PC-9 (cell line): Measurements from ENCODE around the gene LINC00237.

Experiments
- EZH2 ChIP-seq: fragments of 200-600 bp; sonication (generic); IDR thresholded peaks from 2 replicates; pipeline ENCODE4 v1.8.0; 2017; ENCODE audit warnings: antibody characterized with exemption, low read depth
- TF ChIP-seq, protein P1 (sequence below): fragments of 200-600 bp; sonication (generic); conservative IDR thresholded peaks from 2 replicates; pipeline ENCODE4 v1.6.1; 2017; ENCODE audit warnings: mixed run types, antibody characterized with exemption, mild to moderate bottlenecking, moderate library complexity

DNA sequence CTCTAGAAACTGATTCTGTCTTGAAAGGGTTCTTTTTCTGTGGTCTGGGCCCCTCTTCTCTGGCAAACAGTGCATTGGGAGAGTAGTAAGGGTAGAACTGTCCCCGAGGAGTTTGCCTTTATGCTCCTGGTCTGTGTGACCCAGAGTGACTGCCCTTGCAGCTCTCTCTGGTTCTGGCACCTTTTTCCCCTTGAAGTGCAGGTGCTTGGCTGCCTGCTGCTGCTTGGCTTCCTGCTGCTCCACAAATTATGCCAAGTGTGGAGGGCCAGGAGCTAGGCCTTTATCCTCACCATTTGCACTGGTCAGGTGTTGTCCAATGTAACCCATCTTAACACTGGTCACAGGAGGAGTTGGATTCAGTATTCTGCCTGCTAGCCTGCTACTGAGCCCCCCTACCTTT is 30.9 kb upstream of the LINC00237 start:
- TF ChIP-seq, protein P1, sequence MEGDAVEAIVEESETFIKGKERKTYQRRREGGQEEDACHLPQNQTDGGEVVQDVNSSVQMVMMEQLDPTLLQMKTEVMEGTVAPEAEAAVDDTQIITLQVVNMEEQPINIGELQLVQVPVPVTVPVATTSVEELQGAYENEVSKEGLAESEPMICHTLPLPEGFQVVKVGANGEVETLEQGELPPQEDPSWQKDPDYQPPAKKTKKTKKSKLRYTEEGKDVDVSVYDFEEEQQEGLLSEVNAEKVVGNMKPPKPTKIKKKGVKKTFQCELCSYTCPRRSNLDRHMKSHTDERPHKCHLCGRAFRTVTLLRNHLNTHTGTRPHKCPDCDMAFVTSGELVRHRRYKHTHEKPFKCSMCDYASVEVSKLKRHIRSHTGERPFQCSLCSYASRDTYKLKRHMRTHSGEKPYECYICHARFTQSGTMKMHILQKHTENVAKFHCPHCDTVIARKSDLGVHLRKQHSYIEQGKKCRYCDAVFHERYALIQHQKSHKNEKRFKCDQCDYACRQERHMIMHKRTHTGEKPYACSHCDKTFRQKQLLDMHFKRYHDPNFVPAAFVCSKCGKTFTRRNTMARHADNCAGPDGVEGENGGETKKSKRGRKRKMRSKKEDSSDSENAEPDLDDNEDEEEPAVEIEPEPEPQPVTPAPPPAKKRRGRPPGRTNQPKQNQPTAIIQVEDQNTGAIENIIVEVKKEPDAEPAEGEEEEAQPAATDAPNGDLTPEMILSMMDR: no peak
- no peak for TF ChIP-seq EZH2
